ENCODE measurements around the gene IGFBP7. TPM values are rescaled to one million over a fixed set of nuclear protein-coding genes. Genes with fewer than 3 reads are reported as not detected.

The IGFBP7 gene
- total RNA-seq, 2 donors from 2014 or later, result 58.5 to 89.5 TPM

GRCh38 chr4:57122959-57123358 is 12.8 kb upstream of the IGFBP7 start:
- Histone ChIP-seq H3K27me3 (no peaks in the 10 kb centered on the region), H3K4me1 (no peaks in the 10 kb centered on the region), H3K9me3 (no peaks in the 10 kb centered on the region), H3K9ac (ENCODE audit: low read depth in 2 of 2, low read length in 2 of 2) (no peak overlapping the region), H3K4me3 (no peak overlapping the region), H3K36me3 (no peaks in the 10 kb centered on the region), H3K27ac (no peak overlapping the region)
- intact Hi-C loops (cut with DNase I), result no loop called here
- DNase-seq, result no peak
- TF ChIP-seq CTCF (IDR thresholded peaks at IDR 0.05), result no peak

- H3K4me1 ChIP-seq, result no peaks in the 10 kb centered on the region
- no peaks in the 10 kb centered on the region for H3K9me3 ChIP-seq
- H3K27ac ChIP-seq, result peak overlapping the region; percentile 70
- intact Hi-C loops (cut with DNase I), result no loop called here
- no peaks in the 10 kb centered on the region for H3K27me3 ChIP-seq
- TF ChIP-seq CTCF (IDR thresholded peaks at IDR 0.05), result no peak
- no peak overlapping the region for H3K4me3 ChIP-seq
- H3K36me3 ChIP-seq, result no peaks in the 10 kb centered on the region
- DNase-seq, result peak; percentile 34
- peak overlapping the region; percentile 7 for H3K9ac ChIP-seq (ENCODE audit: low read depth in 2 of 2, low read length in 2 of 2)
These were observed 9.0 kb upstream of the IGFBP7 start for GRCh38 chr4:57119054-57119651.

GRCh38 chr4:57117491-57117890 is 7.3 kb upstream of the IGFBP7 start:
- Histone ChIP-seq H3K4me1 (no peaks in the 10 kb centered on the region), H3K9ac (ENCODE audit: low read depth in 2 of 2, low read length in 2 of 2) (no peak overlapping the region), H3K9me3 (no peaks in the 10 kb centered on the region), H3K36me3 (no peaks in the 10 kb centered on the region), H3K4me3 (no peak overlapping the region), H3K27me3 (no peaks in the 10 kb centered on the region), H3K27ac (no peak overlapping the region)
- intact Hi-C loops (cut with DNase I), result no loop called here
- no peak for DNase-seq
- no peak for TF ChIP-seq CTCF (IDR thresholded peaks at IDR 0.05)

- Histone ChIP-seq H3K9me3 (no peaks in the 10 kb centered on the region), H3K4me1 (no peaks in the 10 kb centered on the region), H3K36me3 (no peaks in the 10 kb centered on the region), H3K27ac (no peak overlapping the region), H3K4me3 (no peak overlapping the region), H3K9ac (ENCODE audit: low read depth in 2 of 2, low read length in 2 of 2) (no peak overlapping the region), H3K27me3 (no peaks in the 10 kb centered on the region)
- DNase-seq, result no peak
- no peak for TF ChIP-seq CTCF (IDR thresholded peaks at IDR 0.05)
- intact Hi-C loops (cut with DNase I), result no loop called here
These were observed 6.1 kb upstream of the IGFBP7 start for GRCh38 chr4:57116245-57116644.

GRCh38 chr4:57114973-57115372 is 4.8 kb upstream of the IGFBP7 start:
- Histone ChIP-seq H3K4me1 (no peaks in the 10 kb centered on the region), H3K9ac (ENCODE audit: low read depth in 2 of 2, low read length in 2 of 2) (no peak overlapping the region), H3K27me3 (peaks cover under 1% of the 10 kb centered on the region), H3K4me3 (no peak overlapping the region), H3K36me3 (no peaks in the 10 kb centered on the region), H3K27ac (no peak overlapping the region), H3K9me3 (no peaks in the 10 kb centered on the region)
- TF ChIP-seq CTCF (IDR thresholded peaks at IDR 0.05), result no peak
- DNase-seq, result no peak
- intact Hi-C loops (cut with DNase I), result no loop called here
